Left renal pelvis (tissue), 4 donors: ENCODE measurements around the gene BMP7. TPM values are rescaled to one million over a fixed set of nuclear protein-coding genes. Genes with fewer than 3 reads are reported as not detected.
"Not testable (repeated sequence)": the region's sequence is repeated elsewhere in the genome, so short reads cannot be mapped to it uniquely, and the experiment has no call there.

Source experiments
- DNase-seq, 4 donors: peaks; one replicate each; pipeline ENCODE4 v3.0.0-alpha.2; 2013; ENCODE audit warnings: low read depth in 4 of 4, low spot score in 3 of 4
- polyA plus RNA-seq, 4 donors: library from polyadenylated mRNA; unstranded; fragments of 120-200 nt; gene quantifications; one replicate each; pipeline ENCODE4 v1.2.1, GENCODE V29; 2013; ENCODE audit not compliant: insufficient read length in 4 of 4

BMP7 gene
- polyA plus RNA-seq, 4 donors: 42.7 to 90.7 (median 72.7) TPM

GRCh38 chr20:57159193-57159851, 107.1 kb downstream of the BMP7 start:
- DNase-seq: no peak

- DNase-seq: no peak
Observed at GRCh38 chr20:57158474-57158873, 108.0 kb downstream of the BMP7 start.

- DNase-seq: not testable (repeated sequence)
Observed at GRCh38 chr20:57157787-57158186, 108.7 kb downstream of the BMP7 start.

- no peak for DNase-seq
Observed at GRCh38 chr20:57157106-57157691, 109.2 kb downstream of the BMP7 start.

- DNase-seq: no peak
Observed at GRCh38 chr20:57156011-57156729, 110.3 kb downstream of the BMP7 start.

- DNase-seq: no peak
Observed at GRCh38 chr20:57155415-57155814, 111.0 kb downstream of the BMP7 start.

GRCh38 chr20:57153238-57153905, 113.1 kb downstream of the BMP7 start:
- DNase-seq: no peak

GRCh38 chr20:57152557-57152956, 113.9 kb downstream of the BMP7 start:
- no peak for DNase-seq

GRCh38 chr20:57150559-57150958, 115.9 kb downstream of the BMP7 start:
- no peak for DNase-seq

- DNase-seq: peak in 1 of 4 donors; percentile 47
Observed at GRCh38 chr20:57148263-57148662, 118.2 kb downstream of the BMP7 start.

GRCh38 chr20:57147185-57147584, 119.3 kb downstream of the BMP7 start:
- DNase-seq: no peak

GRCh38 chr20:57146155-57146554, 120.3 kb downstream of the BMP7 start:
- no peak for DNase-seq

- no peak for DNase-seq
Observed at GRCh38 chr20:57145089-57145631, 121.3 kb downstream of the BMP7 start.

GRCh38 chr20:57143173-57143572, 123.3 kb downstream of the BMP7 start:
- DNase-seq: no peak

- DNase-seq: no peak
Observed at GRCh38 chr20:57142667-57143066, 123.8 kb downstream of the BMP7 start.

- no peak for DNase-seq
Observed at GRCh38 chr20:57141492-57141891, 124.9 kb downstream of the BMP7 start.

- DNase-seq: no peak
Observed at GRCh38 chr20:57140416-57140965, 126.0 kb downstream of the BMP7 start.

- no peak for DNase-seq
Observed at GRCh38 chr20:57139342-57140093, 126.9 kb downstream of the BMP7 start.

GRCh38 chr20:57138198-57138995, 128.0 kb downstream of the BMP7 start:
- no peak for DNase-seq
